Parathyroid adenoma (tissue), 2 donors: ENCODE measurements around the gene SNX6.
"Not testable (repeated sequence)": the region's sequence is repeated elsewhere in the genome, so short reads cannot be mapped to it uniquely, and the experiment has no call there.

Experiments used
- H2AFZ ChIP-seq: fragments of 300-600 bp; sonication (generic); one replicate; pipeline ENCODE4 v1.7.0; 2017; ENCODE audit warnings: antibody characterized with exemption, mild to moderate bottlenecking
- H3K27ac ChIP-seq: fragments of 300-600 bp; sonication (generic); one replicate; pipeline ENCODE4 v1.7.0; 2017
- H3K27me3 ChIP-seq: fragments of 300-600 bp; sonication (generic); one replicate; pipeline ENCODE4 v1.7.0; 2017; ENCODE audit warnings: low read length; ENCODE audit not compliant: control insufficient read depth, insufficient read depth
- H3K36me3 ChIP-seq: fragments of 300-600 bp; sonication (generic); one replicate; pipeline ENCODE4 v1.7.0; 2017; ENCODE audit warnings: low read length; ENCODE audit not compliant: control insufficient read depth, insufficient read depth
- H3K4me1 ChIP-seq: fragments of 300-600 bp; sonication (generic); one replicate; pipeline ENCODE4 v1.7.0; 2017; ENCODE audit warnings: control low read depth
- H3K4me2 ChIP-seq: fragments of 300-600 bp; sonication (generic); one replicate; pipeline ENCODE4 v1.7.0; 2017; ENCODE audit warnings: low read length
- H3K4me3 ChIP-seq: fragments of 300-600 bp; sonication (generic); one replicate; pipeline ENCODE4 v1.7.0; 2017; ENCODE audit warnings: low read depth, low read length
- H3K79me2 ChIP-seq: fragments of 300-600 bp; sonication (generic); one replicate; pipeline ENCODE4 v1.7.0; 2017; ENCODE audit warnings: control low read depth
- H3K9ac ChIP-seq: fragments of 300-600 bp; sonication (generic); one replicate; pipeline ENCODE4 v1.7.0; 2017; ENCODE audit warnings: mild to moderate bottlenecking
- H3K9me3 ChIP-seq: fragments of 300-600 bp; sonication (generic); one replicate; pipeline ENCODE4 v1.7.0; 2017; ENCODE audit warnings: low read length; ENCODE audit not compliant: control insufficient read depth
- CTCF ChIP-seq: fragments of 300-600 bp; sonication (generic); IDR thresholded peaks from one replicate; pipeline ENCODE4 v1.7.0; 2017; ENCODE audit warnings: antibody characterized with exemption, mild to moderate bottlenecking
- donor health status: primary hyperparathyroidism.

The SNX6 gene

GRCh38 chr14:34650786-34651584, 21.0 kb upstream of the SNX6 start:
- H3K9ac ChIP-seq = no peak overlapping the region
- H3K27ac ChIP-seq = no peak overlapping the region
- no peak for TF ChIP-seq CTCF
- H3K79me2 ChIP-seq = no peaks in the 10 kb centered on the region
- no peak overlapping the region for H3K4me3 ChIP-seq
- H3K4me1 ChIP-seq = peaks cover 4% of the 10 kb centered on the region
- no peak overlapping the region for H2AFZ ChIP-seq
- H3K9me3 ChIP-seq = no peaks in the 10 kb centered on the region
- no peaks in the 10 kb centered on the region for H3K27me3 ChIP-seq
- no peak overlapping the region for H3K4me2 ChIP-seq
- no peaks in the 10 kb centered on the region for H3K36me3 ChIP-seq

GRCh38 chr14:34650006-34650405, 20.1 kb upstream of the SNX6 start:
- not testable (repeated sequence) for H3K9me3 ChIP-seq, H3K4me1 ChIP-seq, H3K4me2 ChIP-seq, H3K36me3 ChIP-seq, H2AFZ ChIP-seq, H3K27ac ChIP-seq, H3K27me3 ChIP-seq, H3K4me3 ChIP-seq, H3K9ac ChIP-seq, H3K79me2 ChIP-seq

- H3K9me3 ChIP-seq = no peaks in the 10 kb centered on the region
- no peak overlapping the region for H3K4me3 ChIP-seq
- H2AFZ ChIP-seq = no peak overlapping the region
- H3K79me2 ChIP-seq = no peaks in the 10 kb centered on the region
- H3K9ac ChIP-seq = no peak overlapping the region
- H3K36me3 ChIP-seq = no peaks in the 10 kb centered on the region
- no peak for TF ChIP-seq CTCF
- no peaks in the 10 kb centered on the region for H3K27me3 ChIP-seq
- no peak overlapping the region for H3K4me2 ChIP-seq
- no peak overlapping the region for H3K27ac ChIP-seq
- peaks cover 2% of the 10 kb centered on the region for H3K4me1 ChIP-seq
Observed at GRCh38 chr14:34649344-34649743, 19.4 kb upstream of the SNX6 start.

- Histone ChIP-seq H3K27ac (no peak overlapping the region), H3K9me3 (no peaks in the 10 kb centered on the region), H3K4me3 (no peak overlapping the region), H2AFZ (no peak overlapping the region), H3K4me1 (peaks cover 4% of the 10 kb centered on the region), H3K27me3 (no peaks in the 10 kb centered on the region), H3K4me2 (no peak overlapping the region), H3K36me3 (no peaks in the 10 kb centered on the region), H3K79me2 (no peaks in the 10 kb centered on the region), H3K9ac (no peak overlapping the region)
- no peak for TF ChIP-seq CTCF
Observed at GRCh38 chr14:34646570-34647255, 16.8 kb upstream of the SNX6 start.

GRCh38 chr14:34643361-34643760, 13.4 kb upstream of the SNX6 start:
- Histone ChIP-seq H3K9ac (no peak overlapping the region), H3K4me1 (peaks cover 12% of the 10 kb centered on the region), H3K79me2 (no peaks in the 10 kb centered on the region), H3K27ac (no peak overlapping the region), H3K27me3 (no peaks in the 10 kb centered on the region), H3K4me2 (no peak overlapping the region), H3K36me3 (no peaks in the 10 kb centered on the region), H2AFZ (peak overlapping the region; percentile 11), H3K9me3 (no peaks in the 10 kb centered on the region), H3K4me3 (no peak overlapping the region)
- no peak for TF ChIP-seq CTCF
